GM12891 (cell line): ENCODE measurements around the gene NHS.

Source experiments
- DNase-seq: peaks from one replicate; pipeline ENCODE4 v3.0.0; 2011; ENCODE audit warnings: low spot score; ENCODE audit not compliant: insufficient read length
- FAIRE-seq: peaks from 2 replicates; lab custom pipeline; 2011; peaks lifted over from hg19 to GRCh38; lab: Jason Lieb, UNC
- PAX5 ChIP-seq: IDR thresholded peaks from 2 replicates; pipeline ENCODE4 v1.6.1; 2011; ENCODE audit warnings: low read length, moderate library complexity, mild to moderate bottlenecking; ENCODE audit not compliant: insufficient read depth, severe bottlenecking
- POLR2A ChIP-seq: IDR thresholded peaks from 2 replicates; pipeline ENCODE4 v1.6.1; 2011; ENCODE audit warnings: low read depth, low read length, control low read depth
- POLR2AphosphoS5 ChIP-seq: IDR thresholded peaks from 2 replicates; pipeline ENCODE4 v1.6.1; 2011; ENCODE audit warnings: low read depth, low read length, control low read depth
- POU2F2 ChIP-seq: IDR thresholded peaks from 2 replicates; pipeline ENCODE4 v1.6.1; 2011; ENCODE audit warnings: low read depth, mild to moderate bottlenecking, control low read depth, low read length, moderate library complexity
- SPI1 ChIP-seq: IDR thresholded peaks from 2 replicates; pipeline ENCODE4 v1.6.1; 2011; ENCODE audit warnings: low read depth, low read length, control low read depth
- TAF1 ChIP-seq: IDR thresholded peaks from 2 replicates; pipeline ENCODE4 v1.6.1; 2011; ENCODE audit warnings: low read depth, low read length, control low read depth

The NHS gene

DNA sequence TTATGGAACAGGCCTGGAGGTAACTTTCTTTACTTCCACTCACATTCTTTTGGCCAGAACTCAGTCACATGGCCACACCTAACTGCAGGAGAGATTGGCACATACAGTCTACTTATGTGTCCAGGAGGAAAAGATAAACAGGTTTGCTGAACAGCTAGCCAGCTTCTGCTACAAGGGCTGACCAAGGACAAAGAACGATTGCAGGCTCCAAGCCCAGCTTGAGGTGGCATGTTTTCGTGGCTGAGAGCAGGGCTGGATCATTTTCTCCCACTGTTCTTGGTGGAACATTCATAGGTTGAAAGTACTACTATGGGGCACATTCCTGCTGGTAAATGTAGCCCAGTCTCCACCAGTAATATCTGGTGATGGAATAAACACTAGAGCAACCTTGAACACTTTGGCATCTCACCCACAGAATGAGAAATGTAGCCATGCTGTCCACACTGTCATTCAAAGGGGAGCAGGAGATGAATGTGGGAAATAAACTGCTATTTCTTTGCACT is 28.2 kb downstream of the NHS start:
- no peak for FAIRE-seq
- no peak for DNase-seq
- TF ChIP-seq TAF1 (no peak), POU2F2 (no peak), PAX5 (no peak), POLR2A (no peak), POLR2AphosphoS5 (no peak), SPI1 (no peak)

DNA sequence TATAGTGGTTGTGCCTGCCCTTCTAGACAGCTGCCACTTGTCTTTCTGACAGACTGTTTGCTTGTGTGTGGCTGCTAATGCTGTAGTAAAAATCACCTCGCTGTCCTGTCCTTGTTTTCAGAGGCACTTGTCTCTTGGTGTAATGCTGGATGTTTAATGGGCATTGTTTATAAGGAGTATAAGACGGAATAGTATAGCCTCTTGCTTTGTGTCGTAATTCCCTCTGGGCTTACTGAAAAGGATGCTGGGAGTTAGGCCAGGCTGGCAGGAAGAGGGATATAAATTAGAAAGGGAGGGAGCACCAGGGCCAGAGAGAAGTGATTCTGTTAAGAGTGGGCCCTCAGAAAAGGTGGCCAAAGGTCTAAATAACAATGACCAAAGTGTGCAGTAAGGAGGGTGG is 29.0 kb downstream of the NHS start:
- TF ChIP-seq POU2F2 (no peak), POLR2AphosphoS5 (no peak), POLR2A (no peak), SPI1 (no peak), PAX5 (no peak), TAF1 (no peak)
- DNase-seq (no peak), FAIRE-seq (no peak)

DNA sequence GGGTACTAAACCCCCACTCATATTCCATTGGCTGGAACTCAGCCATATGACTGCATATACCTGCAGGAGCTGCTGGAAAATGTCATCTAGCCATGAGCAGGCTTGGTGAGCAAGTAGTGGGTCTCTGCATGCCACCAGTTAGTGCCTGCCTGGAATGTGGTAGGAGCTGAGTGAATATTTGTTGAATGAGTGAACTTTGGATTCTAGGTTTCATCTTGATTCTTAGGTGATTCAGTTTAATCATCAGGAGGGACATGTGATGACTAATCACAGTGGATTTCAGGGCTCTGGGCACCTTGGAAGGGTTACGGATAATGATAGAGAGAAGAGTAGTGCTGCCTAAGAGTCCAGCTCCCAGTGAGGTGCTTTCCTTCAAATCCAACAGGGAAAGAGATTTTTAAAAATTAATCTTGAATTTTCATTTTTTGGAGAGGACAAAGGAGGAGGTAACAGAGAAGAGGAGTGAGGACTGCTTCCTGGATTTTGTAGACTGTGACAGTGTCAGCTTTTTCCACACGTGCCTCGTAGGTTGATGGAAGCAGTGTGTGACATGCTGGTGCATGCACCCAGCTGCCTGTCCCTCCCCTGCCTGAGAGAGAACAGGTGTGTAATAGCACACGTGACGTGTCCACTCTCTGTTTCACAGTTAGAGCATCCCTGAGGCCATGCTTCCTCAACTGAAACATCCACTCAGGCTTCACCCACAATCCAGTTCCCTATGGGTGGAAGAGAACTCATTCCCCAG is 30.4 kb downstream of the NHS start:
- DNase-seq: no peak
- no peak for FAIRE-seq
- TF ChIP-seq SPI1: no peak
- TF ChIP-seq POLR2A: no peak
- TF ChIP-seq POU2F2: no peak
- no peak for TF ChIP-seq POLR2AphosphoS5
- no peak for TF ChIP-seq TAF1
- no peak for TF ChIP-seq PAX5

- TF ChIP-seq PAX5 (no peak), TAF1 (no peak), POLR2AphosphoS5 (no peak), POLR2A (no peak), SPI1 (no peak), POU2F2 (no peak)
Measured at GRCh38 chrX:17409566-17410290, 34.7 kb downstream of the NHS start.

GRCh38 chrX:17410651-17411050 is 35.7 kb downstream of the NHS start:
- no peak for TF ChIP-seq POLR2AphosphoS5
- no peak for TF ChIP-seq PAX5
- no peak for TF ChIP-seq POLR2A
- no peak for TF ChIP-seq POU2F2
- TF ChIP-seq TAF1: no peak
- TF ChIP-seq SPI1: no peak
- DNase-seq (no peak), FAIRE-seq (no peak)

More at GRCh38 chrX:17409566-17410290, 34.7 kb downstream of the NHS start:
- FAIRE-seq (no peak), DNase-seq (no peak)

DNA sequence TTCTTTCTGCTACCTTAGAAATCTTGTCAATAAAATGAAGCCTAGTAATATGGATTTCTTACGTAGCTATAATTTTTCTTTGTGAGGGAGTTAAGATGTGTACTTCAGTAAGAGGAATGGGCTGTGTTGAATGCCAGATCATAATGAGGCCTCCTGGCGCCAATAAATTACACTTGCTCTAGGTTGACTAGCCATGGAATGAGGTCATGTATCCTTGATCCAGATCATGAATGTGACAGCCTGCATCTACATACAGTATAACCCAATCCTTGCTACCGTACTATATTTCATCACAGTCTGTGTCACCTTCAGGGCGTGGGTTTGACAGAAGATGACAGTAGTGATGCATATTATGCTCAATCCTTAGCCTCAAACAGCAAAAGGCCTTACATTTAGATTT is 36.2 kb downstream of the NHS start:
- DNase-seq (no peak), FAIRE-seq (no peak)
- TF ChIP-seq POU2F2 (no peak), TAF1 (no peak), PAX5 (no peak), POLR2A (no peak), SPI1 (no peak), POLR2AphosphoS5 (no peak)

DNA sequence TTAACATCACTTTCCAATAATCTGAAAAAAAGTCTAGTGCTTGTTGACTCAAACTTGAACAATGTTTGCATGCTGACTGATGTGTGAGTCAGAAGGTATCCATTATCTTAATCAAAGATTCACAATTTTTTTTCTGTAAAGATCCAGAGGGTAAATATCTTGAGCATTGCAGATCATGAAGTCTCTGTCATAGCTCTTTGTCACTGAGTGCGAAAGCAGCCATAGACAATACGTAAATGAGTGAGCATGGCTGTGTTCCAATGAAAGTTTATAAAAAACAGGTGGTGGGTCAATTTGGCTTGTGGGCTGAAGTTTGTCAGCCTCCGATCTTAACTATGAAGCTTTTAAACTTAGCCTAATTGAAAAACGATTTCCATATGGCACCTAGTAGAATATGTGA is 37.7 kb downstream of the NHS start:
- FAIRE-seq (no peak), DNase-seq (no peak)
- TF ChIP-seq POU2F2 (no peak), PAX5 (no peak), SPI1 (no peak), POLR2A (no peak), TAF1 (no peak), POLR2AphosphoS5 (no peak)

DNA sequence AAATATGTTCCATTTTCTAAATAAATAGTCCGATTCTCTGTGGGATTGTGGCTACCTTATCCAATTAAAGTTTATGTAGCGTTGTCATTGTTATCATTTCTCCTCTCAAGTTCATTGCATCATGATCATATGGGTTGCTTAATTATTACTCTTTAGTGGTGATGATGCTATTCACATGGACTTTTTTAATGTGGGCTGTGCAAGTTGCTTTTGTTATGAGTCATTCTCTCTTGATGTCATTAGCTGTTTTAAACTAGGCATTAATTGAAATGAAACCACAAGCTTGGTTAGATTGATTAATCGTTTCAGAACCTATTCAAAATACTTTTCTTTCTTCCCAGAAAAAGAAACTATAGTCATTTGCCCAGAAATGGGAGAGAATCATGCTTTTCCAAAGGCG is 38.2 kb downstream of the NHS start:
- DNase-seq (no peak), FAIRE-seq (no peak)
- TF ChIP-seq PAX5 (no peak), SPI1 (no peak), POLR2A (no peak), POU2F2 (no peak), POLR2AphosphoS5 (no peak), TAF1 (no peak)

- no peak for FAIRE-seq
- no peak for DNase-seq
- TF ChIP-seq POLR2AphosphoS5: no peak
- no peak for TF ChIP-seq POU2F2
Measured at GRCh38 chrX:17414027-17414658, 39.1 kb downstream of the NHS start.
